RPMI7951 (cell line): ENCODE data around the gene CHGA. TPM values are rescaled to one million over a fixed set of nuclear protein-coding genes. Genes with fewer than 3 reads are reported as not detected.

ENCODE experiments used
- DNase-seq: peaks from one replicate; pipeline ENCODE4 v3.0.0-alpha.2; 2012; ENCODE audit warnings: low read depth
- total RNA-seq: library from RNA; depleted of rRNA; stranded (reverse); fragments of >200 nt; shearing (Covaris generic); gene quantifications from 2 replicates; pipeline ENCODE4 v1.2.3, GENCODE V29; 2014; rRNA removed

CHGA gene, protein sequence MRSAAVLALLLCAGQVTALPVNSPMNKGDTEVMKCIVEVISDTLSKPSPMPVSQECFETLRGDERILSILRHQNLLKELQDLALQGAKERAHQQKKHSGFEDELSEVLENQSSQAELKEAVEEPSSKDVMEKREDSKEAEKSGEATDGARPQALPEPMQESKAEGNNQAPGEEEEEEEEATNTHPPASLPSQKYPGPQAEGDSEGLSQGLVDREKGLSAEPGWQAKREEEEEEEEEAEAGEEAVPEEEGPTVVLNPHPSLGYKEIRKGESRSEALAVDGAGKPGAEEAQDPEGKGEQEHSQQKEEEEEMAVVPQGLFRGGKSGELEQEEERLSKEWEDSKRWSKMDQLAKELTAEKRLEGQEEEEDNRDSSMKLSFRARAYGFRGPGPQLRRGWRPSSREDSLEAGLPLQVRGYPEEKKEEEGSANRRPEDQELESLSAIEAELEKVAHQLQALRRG
- total RNA-seq = not detected in 2 replicates

DNA sequence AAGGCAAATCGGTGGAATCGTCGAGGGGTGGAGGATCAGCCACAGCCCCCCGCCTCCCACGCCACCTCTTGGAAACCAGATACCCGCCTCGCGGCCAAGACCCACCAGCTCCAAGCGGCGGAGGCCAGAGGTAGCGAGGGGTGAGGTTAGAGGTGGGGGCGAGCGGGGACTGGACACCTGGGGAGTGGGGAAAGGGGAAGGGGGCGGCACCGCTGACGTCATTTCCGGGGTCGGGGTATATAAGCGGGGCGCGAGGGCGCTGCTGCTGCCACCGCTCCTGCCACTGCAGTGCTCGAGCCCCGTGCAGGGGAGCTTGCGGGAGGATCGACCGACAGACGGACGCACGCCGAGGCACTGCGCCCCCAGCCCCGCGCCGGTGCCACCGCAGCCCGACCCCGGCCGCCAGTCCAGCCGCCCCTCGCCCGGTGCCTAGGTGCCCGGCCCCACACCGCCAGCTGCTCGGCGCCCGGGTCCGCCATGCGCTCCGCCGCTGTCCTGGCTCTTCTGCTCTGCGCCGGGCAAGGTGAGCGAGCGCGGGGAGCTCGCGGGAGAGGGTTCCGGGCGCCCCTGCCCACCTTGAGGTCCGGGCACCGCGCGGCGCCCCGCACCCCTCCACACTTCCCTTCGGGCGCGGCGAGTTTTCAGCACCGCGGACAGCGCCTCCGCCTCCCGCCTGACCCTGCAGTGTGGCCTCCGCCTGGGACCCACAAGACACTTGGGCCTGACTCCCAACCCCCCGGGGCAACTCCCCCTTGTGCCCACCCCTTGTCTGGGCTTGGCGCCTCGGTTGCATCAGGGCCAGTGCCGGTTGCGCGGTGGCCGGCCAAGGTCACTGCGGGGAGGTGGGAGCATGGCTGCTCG is at the start of gene CHGA:
CHGA (plus strand) TSS at position 268 of the 861 bp plus-strand sequence; CDS start at position 478, 210 bp downstream.
- DNase-seq = peak; percentile 23

DNA sequence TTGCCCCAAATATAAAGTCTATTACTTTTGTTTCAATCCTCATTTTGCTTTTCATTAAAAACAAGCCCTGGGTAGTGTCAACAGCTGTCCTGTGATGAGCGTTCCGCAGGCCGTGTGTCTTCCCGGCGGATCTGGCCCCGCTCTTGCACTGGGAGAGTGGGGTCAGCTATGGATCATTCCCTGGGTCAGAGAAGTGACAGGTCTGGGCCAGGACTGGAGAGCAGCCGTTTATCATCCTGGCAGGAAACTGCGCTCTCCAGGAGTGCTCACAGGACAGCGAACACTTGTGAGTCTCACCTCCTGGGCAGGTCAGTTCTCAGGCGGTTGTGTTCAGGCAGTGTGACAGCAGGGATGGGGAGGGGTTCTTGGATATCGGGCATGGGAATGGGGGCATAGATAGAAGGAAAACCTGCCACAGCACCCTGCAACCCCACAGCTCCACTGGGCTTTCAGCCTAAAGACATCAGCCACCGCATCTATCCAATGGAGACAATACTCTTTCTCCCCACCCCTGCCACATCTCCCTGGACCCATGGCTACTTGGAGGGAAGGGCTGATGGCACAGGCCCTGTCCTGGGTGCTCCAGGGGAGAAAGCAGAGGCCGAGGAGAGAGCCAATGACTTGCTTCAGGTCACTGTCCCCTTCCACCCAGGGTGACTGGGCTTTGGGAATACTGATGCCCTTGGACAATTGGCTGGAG is 47.8 kb upstream of the CHGA start:
- no peak for DNase-seq

DNA sequence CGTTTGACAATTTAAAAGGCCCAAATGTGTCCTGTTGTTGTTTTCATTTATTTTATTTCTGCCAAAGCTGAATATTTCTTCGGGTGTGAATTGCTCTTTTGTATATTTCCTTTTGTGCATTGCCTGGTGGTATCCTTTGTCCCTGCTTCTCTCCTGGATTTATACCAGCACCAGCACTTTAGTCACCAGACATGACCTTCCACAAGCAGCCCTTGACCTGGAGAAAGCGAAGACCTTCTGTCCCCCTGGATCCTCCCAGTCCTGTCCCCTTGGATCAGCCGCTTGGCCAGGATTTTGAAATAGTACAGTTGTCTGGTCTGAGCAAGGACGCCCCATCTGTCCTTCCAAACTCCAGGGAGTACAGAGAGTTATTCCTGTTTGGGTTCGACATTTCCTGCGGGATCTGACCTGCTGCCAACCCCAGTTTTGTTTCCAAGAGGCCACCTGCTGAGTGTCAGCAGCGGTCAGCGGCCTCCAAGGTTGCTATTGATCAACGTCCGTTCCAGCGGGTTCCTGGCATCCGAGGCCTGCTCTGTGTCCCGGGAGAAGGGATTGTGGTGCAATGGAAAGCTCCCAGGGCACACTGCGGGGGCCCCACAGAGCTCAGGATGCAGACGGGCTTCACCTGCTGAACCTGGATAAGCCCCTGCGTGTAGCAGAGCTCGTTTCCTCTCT is 45.1 kb upstream of the CHGA start:
- no peak for DNase-seq

DNA sequence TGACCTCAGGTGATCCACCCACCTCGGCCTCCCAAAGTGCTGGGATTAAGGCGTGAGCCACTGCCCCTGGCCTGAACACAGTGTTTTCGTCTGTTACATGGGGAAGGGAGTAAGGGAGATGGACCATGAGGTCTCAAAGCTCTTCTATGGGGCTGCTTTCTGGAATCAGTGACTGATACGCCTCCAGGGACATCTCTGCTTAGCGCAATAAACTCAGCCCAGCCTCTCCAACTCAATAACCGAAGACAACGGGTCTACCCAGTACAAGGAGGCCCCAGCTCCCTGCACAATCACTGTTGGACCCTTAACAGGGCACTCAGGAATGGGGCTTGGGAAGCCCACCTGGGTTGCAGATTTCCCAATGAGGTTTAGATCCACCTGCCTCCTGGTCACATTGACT is 42.6 kb upstream of the CHGA start:
- DNase-seq = no peak

DNA sequence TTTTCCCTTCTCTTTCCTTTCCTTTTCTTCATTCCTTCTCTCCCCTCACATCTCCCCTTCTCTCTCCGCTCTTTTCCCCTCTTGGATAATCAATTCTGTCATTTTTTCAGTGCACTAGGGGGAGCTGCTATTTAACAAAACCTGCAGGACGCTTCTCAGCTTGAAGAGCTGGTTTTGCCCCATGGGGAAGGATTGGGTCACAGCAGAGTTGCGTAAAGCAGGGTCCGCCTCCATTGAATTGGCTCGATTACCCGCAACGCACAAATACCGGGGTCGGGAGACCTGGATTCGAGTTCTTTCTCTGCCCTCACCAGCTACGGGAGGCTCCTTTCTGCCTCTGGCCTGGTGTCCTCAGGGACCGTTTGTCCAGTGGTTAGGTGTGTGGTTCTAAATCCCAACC is 42.1 kb upstream of the CHGA start:
- DNase-seq = no peak

DNA sequence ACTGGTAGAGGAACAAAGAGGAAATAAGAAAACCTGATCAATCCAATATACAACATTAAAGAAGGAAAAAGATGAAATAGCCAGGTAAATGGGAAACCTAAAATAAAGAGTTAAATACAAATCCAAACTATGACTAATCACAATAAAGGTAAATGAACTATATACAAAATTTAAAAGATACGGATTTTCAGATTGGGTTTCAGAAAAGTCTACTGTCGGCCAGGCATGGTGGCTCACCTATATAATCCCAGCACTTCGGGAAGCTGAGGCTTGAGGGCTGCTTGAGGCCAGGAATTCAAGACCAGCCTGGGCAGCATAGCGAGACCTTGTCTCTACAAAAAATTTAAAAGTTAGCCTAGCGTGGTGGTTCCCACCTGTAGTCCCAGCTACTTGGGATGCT is 39.9 kb upstream of the CHGA start:
- DNase-seq = no peak

DNA sequence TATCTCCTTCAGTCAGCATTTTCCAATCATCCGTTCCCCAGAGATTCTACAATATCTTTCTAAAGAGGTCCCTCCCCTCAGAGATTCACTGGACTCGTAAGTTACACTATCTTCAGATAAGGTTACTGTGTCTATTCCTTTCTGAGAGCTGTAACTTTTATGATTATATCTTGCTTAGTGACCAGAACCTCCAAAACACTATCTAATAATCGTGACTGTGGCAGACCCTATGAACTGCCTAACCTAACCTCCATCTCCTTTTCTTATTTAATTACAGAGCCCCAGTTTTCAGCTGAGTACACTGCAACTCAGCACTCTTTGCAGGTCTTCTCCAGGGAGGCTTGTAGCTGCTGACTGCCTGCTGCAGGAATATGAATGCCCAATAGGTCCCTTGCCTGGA is 38.5 kb upstream of the CHGA start:
- DNase-seq = no peak

DNA sequence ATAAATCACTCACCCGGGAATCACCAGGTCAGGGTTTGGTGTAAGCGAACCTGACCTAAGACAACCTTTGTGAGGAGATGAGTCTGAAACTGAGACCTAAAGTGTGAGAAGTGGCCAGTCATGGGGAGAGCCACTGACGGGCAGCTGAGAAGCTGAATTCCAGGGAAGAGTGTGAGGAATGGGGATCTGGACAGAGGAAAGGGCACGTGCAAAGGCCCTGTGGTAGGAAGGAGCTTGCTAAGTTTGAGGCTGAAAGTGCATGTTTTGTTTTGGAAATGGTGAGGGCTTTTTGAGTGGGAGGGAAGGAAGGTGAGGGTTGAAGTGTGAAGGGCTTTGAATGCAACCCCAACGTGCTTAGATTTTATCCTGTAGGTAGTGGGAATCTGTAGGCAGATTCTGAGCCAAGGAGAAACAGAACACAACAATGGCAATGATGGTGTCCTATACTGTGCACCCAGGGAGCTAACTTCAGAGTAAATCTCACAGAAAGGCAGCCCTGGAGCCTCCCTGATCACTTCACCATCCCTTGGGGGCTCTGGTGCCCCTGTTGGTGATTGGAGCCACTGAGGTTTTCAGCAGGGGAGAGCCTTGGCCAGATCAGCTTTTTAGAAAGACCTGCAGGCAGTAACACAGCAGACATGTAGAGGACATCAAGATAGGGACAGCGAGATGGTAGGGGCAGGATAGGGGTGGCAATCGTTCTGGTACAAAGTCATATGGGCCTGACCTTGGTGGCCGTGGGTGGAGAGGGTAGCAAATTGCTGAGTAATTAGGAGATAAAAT is 37.5 kb upstream of the CHGA start:
- no peak for DNase-seq

DNA sequence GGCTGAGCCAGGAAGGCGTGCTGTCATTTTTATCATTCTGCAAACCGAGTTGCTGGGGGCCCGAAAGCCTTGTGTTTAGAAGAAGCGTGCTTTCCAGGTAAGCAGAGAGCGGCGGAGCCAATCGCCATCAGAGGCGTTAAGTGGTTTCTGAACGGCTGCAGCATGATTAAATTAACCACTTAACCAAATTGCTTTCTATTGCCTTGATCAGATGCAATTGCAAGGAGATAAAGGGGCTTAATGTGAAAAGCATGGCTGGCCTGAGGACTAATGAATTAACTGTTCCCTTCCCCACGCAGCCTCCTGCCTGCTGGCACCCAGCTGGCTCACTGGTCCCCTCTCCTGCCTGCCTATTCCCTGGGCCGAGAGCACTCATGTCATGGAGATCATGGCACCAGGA is 36.6 kb upstream of the CHGA start:
- no peak for DNase-seq

DNA sequence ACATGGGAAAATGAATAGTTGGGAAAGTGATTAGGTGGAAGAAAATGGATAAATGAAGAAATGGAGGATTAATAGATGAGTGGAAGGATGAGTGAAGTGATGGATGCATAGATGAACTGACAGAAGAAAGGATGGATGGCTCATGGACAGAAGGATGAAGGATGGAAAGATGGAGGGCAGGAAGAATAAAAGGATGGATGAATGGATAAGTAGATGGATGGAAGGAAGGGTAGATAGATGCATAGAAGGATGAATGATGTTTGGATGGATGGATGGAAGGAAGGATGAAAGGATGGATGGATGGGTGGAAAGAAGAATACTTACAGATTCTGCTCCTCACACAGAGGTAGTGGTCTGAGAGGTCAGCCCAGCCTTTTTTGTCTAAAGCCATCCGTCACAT is 35.8 kb upstream of the CHGA start:
- DNase-seq = no peak

DNA sequence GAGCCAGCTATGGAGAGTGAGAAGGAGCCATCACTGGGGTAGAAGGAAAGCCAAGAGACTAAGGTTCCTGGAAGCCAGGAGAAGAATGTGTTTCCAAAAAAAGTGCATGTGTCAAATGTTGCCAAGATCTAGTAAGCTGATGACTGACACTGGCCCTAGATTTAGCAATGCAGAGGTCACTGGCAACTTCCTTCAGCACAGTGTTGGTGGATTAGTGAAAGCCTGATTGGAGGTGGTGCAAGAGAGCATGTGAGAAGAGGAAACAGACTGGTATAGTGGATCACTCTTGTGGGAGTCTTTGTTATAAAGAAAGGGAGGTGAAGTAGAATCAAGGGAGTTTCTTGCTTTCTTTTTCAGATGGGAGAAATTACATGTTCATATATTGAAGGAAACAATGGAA is 34.1 kb upstream of the CHGA start:
- no peak for DNase-seq

DNA sequence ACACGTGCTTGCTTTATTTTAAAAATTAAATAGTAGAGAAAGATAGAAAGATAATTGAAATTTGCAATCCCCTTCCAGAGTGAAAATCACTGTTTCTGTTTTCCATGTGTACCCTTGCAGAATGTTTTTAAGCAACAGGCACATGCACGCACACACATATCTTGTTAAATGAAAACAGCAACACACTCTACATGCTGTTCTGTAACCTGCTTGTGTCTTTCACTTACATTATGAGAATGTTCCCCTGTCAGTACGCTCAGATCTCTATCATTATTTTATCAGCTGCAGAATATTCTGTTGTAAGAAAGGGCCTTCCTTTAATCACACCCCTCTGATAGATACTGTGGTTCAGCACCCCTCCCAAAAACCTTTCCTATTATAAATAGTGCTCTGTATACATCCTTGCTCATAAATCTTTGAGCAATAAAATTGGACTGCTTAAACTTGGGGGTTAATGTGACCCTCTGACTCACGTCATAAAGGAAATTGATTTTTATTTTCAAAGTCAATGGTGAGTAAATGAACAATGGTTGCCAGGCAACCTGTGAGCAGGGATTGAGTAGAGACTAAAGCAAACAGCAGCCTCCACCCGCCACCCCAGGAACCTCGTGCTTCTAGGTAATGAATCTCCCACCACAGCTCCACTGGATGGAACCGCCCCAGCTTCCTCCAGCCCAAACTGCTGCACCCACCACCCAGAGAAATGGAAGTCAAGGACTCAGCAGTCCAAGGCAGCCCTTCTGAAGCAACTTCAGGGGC is 31.9 kb upstream of the CHGA start:
- no peak for DNase-seq

DNA sequence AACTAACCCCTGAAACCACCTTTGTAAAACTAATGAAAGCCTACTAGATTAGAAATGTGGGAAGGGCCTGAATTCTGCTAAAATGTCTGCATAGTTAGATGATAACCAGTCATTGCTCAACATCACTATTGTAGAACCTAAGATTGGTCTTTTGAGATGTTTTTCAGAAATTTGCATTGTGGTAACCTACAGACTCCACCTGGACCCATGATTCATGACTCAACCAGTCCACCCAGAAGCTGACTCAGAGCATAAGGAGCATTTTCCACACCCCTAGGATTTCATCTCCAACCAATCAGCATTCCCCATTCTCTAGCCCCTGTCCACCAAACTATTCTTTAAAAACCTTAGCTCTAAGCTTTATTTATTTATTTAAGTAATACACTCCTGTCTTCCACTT is 30.4 kb upstream of the CHGA start:
- no peak for DNase-seq

DNA sequence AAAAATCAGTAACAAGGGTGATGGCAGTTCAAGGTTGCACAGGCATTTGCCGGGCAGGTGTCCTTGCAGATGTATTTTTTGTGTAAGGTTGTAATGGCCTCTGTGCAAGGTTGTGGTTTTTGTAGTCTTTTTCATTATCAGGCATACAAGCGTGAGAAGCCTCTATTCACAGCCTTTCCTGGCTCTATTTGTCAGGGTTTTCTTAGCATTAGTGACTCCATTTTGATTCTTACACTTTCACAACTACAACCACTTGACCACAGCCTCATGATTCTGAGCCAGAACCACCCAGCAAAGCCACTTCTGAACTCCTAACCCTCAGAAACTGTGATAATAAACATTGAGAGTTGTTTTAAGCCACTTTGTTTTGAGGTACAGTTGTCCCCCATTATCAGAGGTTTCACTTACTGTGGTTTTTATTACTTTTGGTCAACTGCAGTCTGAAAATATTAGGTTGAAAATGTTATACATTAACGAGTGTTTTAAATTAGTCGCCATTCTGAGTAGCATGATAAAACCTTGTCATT is 27.5 kb upstream of the CHGA start:
- no peak for DNase-seq

DNA sequence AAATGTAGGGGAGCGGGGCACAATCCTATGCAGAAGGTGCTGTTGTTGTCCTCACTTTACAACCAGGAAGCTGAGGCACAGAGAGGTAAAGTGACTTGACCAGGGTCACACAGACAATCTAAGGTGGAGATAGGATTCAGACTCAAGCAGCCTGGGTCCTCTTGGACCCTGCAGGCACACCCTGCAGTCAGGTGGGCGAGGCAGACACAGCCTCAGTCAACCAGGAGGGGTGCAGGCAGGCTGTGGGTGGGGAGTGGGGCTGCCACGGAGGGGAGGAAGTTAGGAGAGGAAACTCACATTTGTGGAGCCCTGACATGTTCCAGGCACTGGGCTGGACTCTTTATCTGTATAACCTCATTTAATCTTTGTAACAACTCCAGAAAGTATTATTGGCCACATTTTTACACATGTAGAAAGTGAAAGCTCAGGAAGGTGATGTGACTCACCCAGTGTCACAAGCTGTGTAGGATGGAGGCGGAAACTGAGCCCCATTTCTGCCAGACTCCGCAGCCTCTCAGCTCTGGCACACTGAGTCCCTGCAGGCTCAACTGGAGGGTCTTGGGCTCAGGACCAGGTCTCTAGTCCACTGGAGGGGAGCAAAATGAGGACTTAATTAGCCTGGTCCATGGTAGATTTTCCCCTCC is 24.9 kb upstream of the CHGA start:
- DNase-seq = no peak

DNA sequence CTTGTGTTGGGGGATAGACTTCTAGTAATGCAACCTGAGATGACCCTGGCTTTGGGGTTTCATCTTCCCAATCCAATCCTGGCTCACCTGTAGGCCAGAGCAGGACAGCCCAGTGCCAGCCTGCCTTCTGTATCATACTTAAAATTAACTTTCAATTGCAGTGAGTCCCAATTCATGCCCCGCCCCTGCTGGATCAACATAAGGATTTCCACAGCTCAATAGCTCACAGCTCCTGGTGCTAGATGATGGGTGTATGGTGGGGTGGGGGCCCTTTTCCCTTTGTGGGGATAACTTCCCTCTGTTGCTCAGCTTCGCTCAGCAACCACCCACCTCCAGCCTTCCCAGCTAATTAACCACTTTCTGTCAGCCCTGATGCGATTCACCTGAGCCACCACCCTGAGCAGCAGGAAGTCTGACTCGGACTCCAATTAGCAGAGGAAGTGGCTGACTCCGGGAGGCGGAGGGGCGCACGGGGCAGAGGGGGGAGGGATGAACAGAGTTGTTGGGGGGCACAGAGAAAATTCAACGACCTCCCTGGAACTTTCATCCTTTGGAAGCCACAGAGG is 24.3 kb upstream of the CHGA start:
- no peak for DNase-seq

DNA sequence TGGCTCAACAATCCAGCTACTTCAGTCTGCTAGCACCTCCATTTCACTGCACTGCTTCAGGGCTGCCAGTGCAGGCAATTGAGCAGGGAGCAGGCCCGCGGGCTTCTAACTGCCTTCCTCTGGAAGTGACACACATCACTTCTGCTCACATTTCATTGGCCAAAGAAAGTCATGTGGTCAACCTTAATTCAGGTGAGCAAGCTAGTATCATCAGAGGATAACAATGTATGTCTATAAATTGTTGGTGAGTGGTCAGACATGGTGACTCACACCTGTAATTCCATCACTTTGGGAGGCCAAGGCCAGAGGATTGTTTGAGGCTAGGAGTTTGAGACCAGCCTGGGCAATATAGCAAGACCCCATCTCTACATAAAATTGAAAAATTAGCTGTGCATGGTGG is 22.3 kb upstream of the CHGA start:
- no peak for DNase-seq

DNA sequence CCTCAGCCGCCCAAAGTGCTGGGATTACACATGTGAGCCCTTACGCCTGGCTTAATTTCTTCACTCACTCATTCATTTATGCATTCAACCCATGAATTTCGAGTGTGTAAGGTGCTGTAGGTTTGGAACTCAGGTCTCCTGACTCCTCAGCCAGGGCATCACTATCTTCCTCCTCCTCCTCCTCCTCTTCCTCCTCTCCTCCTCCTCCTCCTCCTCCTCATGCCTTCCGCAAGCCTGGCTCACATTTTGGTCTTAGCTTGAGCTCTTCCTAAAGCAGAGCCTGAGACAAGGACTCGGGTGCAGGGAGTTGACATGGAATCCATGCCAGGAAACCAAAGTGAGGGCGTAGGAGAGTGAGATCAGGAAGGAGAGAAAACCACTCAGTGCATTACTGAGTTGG is 20.8 kb upstream of the CHGA start:
- no peak for DNase-seq

DNA sequence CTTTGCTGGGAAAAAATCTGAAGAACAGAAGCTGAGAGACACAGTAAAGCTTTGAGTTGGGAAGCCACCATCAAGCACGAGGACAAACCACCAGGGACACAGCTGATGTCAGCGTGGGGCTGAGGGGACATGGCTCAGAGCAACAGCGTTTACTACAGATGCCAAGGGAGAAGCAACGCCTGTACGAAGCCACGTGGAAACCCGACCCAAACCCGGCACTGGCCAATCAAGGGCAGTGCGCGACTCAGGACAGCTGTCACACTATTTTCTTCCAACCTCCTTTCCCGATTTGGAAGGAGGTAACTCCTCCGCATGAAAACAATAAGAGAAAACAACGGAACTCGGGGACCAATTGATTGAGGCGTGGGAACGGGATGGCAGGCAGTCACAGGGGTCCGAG is 20.2 kb upstream of the CHGA start:
- DNase-seq = no peak
